Measurements from ENCODE around the gene RALGDS.
"Not testable (repeated sequence)": the region's sequence is repeated elsewhere in the genome, so short reads cannot be mapped to it uniquely, and the experiment has no call there.

RALGDS gene

DNA sequence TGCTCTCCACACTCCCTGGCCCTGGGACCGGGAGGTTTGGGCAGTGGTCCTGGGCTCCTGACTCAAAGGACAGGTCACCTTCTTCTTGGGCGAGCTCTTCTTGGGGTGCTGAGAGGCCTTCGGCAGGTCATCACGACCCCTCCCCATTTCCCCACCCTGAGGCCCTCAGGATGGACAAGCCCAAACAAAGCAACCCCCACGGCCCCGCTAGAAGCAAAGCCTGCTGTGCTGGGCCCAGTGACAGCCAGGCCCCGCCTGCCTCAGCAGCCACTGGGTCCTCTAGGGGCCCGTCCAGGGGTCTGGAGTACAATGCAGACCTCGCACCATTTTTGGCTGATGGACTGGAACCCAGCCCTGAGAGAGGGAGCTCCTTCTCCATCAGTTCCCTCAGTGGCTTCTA lies 37.4 kb downstream of the RALGDS start:
- not testable (repeated sequence) for ATAC-seq, H3K27ac Mint-ChIP-seq, H3K36me3 Mint-ChIP-seq, H3K4me1 Mint-ChIP-seq, H3K4me3 Mint-ChIP-seq, H3K9me3 Mint-ChIP-seq
- H3K27me3 Mint-ChIP-seq, result peaks cover 12% of the 10 kb centered on the region

DNA sequence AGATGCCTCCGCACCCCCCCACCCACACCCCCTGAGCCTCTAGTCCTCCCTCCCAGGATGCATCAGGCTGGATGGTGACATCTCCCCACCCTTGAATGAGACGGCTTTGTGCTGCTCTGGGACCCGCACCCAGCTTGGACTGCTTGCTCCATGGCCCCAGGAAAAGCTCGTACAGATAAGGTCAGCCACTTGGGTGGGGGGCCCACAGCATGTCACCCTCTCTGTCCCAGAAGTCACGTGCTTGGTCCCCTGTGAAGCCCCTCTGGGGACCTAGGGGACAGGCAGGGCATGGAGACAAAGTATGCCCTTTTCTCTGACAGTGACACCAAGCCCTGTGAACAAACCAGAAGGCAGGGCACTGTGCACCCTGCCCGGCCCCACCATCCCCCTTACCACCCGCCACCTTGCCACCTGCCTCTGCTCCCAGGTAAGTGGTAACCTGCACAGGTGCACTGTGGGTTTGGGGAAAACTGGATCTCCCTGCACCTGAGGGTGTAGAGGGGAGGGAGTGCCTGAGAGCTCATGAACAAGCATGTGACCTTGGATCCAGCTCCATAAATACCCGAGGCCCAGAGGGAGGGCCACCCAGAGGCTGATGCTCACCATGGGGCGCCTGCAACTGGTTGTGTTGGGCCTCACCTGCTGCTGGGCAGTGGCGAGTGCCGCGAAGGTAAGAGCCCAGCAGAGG lies 38.9 kb downstream of the RALGDS start:
- not testable (repeated sequence) for H3K27ac Mint-ChIP-seq, H3K4me3 Mint-ChIP-seq, H3K4me1 Mint-ChIP-seq, H3K9me3 Mint-ChIP-seq, ATAC-seq, H3K36me3 Mint-ChIP-seq
- peaks cover 12% of the 10 kb centered on the region for H3K27me3 Mint-ChIP-seq

DNA sequence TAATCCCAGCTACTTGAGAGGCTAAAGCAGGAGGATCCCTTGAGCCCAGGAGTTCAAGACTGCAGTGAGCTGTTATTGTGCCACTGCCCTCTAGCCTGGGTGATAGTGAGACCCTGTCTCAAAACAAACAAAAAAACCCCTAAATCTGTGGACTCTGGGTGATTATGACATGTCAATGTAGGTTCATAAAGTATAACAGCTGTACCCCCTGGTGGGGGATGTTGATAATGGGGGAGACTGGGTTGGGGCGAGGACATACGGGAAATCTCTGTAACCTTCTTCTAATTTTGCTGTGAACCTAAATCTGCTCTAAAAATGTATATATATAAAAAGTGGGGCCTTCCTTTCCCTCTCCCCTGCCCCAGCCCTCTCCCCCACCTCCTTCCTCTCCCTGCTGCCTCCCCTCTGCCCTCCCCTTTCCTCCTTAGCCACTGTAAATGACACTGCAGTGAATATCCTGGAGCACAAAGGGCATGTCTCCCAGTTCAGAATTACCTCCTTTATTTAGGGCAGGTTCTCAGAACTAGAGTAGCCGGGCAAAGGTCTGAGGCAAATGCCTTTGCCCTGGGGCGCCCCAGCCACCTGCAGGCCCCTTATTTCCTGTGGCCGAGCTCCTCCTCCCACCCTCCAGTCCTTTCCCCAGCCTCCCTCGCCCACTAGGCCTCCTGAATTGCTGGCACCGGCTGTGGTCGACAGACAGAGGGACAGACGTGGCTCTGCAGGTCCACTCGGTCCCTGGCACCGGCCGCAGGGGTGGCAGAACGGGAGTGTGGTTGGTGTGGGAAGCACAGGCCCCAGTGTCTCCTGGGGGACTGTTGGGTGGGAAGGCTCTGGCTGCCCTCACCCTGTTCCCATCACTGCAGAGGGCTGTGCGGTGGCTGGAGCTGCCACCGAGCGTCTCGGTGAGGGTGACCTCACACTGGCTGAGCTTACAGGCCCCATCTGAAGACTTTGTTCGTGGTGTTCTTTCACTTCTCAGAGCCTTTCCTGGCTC lies 40.0 kb downstream of the RALGDS start:
- not testable (repeated sequence) for H3K27ac Mint-ChIP-seq, H3K4me1 Mint-ChIP-seq, ATAC-seq, H3K36me3 Mint-ChIP-seq, H3K9me3 Mint-ChIP-seq, H3K4me3 Mint-ChIP-seq
- H3K27me3 Mint-ChIP-seq, result peaks cover 12% of the 10 kb centered on the region

DNA sequence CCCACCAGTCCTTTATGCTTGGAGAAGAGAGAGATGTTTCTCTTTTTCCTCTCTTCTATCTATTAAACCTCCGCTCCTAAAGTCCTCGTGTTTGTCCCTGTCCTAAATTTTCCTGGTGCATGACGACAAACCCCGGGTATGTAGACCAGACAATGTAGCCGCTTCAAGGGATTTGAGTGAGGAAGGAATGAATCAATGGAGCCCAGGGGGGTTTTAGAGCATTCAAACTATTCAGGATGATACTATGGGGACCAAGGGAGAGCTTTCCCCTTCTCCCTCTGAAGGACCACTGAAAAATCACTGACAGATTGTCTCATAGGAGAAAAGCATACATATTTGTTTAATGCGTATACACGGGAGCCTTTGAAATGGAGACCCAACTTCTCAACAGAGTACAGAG lies 40.9 kb downstream of the RALGDS start:
- no peaks in the 10 kb centered on the region for H3K4me1 Mint-ChIP-seq
- no peak overlapping the region for H3K27ac Mint-ChIP-seq
- no peak overlapping the region for H3K4me3 Mint-ChIP-seq
- H3K36me3 Mint-ChIP-seq, result no peaks in the 10 kb centered on the region
- H3K9me3 Mint-ChIP-seq, result no peaks in the 10 kb centered on the region
- peaks cover 12% of the 10 kb centered on the region for H3K27me3 Mint-ChIP-seq
- no peak for ATAC-seq

DNA sequence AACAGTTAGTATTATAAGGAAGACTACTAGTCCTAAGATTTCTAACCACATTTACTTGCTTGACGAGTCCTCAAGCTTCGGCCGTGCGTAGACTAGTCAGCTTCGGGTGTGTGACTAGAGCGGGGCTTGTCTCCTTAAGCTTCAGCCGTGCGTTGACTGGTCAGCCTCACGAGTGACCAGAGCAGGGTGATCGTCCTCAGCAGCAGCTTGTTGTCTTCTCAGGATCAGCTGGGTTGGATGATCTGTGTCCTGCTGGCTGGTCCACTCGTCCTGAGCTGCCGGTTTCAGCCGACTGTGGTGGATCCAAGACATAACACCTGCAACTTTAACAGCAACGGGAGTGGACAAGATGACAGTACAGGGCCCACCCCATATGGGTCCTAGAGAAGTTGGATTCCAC lies 42.6 kb downstream of the RALGDS start:
- no peak overlapping the region for H3K4me3 Mint-ChIP-seq
- H3K4me1 Mint-ChIP-seq, result no peaks in the 10 kb centered on the region
- no peak for ATAC-seq
- H3K9me3 Mint-ChIP-seq, result no peaks in the 10 kb centered on the region
- H3K27me3 Mint-ChIP-seq, result peaks cover 12% of the 10 kb centered on the region
- no peaks in the 10 kb centered on the region for H3K36me3 Mint-ChIP-seq
- H3K27ac Mint-ChIP-seq, result no peak overlapping the region

DNA sequence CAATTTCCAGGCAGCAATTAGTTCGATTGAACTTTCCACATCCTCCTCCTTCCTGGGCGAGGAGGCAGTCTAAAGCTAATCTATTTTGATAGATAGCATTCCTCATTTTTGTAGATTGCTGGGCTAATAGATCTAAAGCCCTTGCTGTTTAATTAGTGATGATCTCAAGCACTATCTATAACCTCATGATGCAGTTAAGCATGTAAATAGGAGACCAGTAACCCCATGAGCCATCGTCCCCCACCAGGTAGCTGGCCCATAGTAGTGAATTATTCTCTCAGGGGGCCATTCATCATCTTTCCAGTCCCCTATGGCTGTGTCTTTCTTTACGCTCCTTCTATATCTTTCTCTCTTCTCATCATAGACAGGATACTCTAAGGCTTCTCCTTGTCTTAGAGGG lies 44.3 kb downstream of the RALGDS start:
- peaks cover 12% of the 10 kb centered on the region for H3K27me3 Mint-ChIP-seq

DNA sequence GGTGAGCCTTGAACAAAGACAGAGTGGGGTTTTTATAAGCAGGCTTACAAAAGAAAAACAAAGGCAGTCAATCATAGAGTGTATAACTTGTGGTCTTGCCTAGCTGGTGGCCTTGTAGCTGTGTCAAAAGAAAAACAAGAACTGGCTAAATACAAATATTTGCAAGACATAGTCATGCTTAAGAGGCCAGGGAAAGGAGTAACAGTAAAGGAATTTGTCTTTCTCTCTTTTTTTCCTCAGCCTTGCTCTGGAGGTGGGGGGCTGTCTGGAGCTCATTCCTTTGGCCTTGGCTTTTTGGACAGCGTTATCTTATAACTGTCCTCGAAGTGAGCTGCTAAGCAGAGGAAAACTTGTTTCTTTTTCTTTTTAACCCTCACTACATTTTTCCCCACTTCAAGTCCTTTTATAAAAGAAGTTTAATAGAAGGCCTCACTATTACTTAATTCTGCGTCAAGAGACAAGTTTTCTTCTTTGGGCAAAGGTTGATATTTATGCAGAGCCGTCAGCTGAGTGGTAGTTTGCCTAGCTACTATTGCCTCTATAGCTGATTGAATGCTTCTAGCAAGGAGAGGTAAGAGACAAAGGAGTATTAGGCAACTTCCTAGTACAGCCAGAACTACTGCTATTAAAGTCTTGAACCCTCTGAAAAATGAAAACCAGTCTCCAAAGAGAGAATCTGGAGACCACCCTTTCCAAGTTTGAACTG lies 45.0 kb downstream of the RALGDS start:
- Mint-ChIP-seq H3K27ac (no peak overlapping the region), H3K9me3 (no peaks in the 10 kb centered on the region), H3K27me3 (peaks cover 12% of the 10 kb centered on the region), H3K4me3 (no peak overlapping the region), H3K4me1 (no peaks in the 10 kb centered on the region), H3K36me3 (no peaks in the 10 kb centered on the region)
- no peak for ATAC-seq

More for the DNA sequence above, 44.3 kb downstream of the RALGDS start:
- Mint-ChIP-seq H3K9me3 (no peaks in the 10 kb centered on the region), H3K4me3 (no peak overlapping the region), H3K27ac (no peak overlapping the region), H3K36me3 (no peaks in the 10 kb centered on the region), H3K4me1 (no peaks in the 10 kb centered on the region)
- ATAC-seq, result no peak

DNA sequence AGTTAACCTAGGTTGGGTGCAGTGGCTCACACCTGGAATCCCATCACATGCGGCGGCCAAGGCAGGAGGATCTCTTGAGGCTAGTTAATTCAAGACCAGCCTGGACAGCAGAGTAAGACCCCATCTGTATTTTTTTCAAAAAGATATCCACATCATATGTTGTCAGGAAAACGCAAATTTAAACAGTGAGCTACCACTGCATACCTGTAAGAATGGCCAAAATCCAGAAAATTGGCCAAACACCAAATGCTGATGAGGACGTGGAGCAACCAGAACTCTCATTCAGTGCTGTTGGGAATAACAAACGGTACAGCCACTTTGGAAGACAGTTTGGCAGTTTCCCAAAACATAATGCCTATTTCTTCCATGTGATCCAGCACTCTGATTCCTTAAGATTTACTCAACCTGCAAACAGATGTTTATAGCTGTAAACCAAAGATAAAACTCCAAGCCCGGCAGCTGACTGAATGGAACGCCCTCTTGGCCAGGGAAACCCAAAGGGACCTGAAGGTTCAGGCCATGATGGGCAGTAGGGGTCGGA lies 46.9 kb downstream of the RALGDS start:
- H3K27me3 Mint-ChIP-seq, result no peaks in the 10 kb centered on the region
- H3K36me3 Mint-ChIP-seq, result no peaks in the 10 kb centered on the region
- no peaks in the 10 kb centered on the region for H3K9me3 Mint-ChIP-seq
- H3K4me1 Mint-ChIP-seq, result no peaks in the 10 kb centered on the region
- no peak overlapping the region for H3K4me3 Mint-ChIP-seq
- ATAC-seq, result no peak
- H3K27ac Mint-ChIP-seq, result no peak overlapping the region

DNA sequence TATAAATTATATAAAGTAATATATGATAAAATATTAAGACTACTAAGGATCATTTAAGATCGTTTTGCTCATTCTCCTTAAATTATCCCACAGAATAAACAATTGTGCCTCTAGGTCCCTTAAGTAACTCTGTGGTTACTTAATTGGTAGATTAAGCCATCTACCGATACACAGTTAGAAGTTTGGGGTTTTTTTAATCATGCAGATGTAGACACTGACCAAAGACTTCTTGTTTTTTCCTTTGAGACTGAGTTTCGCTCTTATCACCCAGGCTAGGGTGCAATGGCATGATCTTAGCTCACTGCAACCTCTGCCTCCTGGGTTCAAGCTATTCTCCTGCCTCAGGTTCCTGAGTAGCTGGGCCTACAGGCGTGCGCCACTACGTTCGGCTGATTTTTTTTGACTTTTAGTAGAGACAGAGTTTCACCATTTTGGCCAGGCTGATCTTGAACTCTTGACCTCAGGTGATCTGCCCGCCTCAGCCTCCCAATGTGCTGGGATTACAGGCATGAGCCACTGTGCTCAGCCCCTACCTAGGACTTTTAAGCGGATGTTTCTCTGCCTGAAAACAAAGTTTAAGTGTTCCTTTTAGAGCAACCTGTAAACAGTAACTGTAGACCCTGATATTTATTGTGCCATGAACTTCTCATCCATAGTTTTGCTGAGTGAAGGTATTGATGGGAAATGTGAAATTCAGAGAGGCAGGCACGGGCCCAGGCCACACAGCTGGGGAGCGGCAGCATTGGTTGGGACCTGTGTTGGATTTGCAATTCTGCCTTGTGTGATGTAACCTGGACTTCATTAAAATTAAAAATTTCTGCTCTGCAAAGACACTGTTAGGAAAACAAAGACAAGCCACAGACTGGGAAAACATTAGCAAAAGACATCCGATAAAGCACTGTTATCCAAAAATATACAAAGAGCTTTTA lies 47.7 kb downstream of the RALGDS start:
- ATAC-seq, result no peak
- H3K36me3 Mint-ChIP-seq, result no peaks in the 10 kb centered on the region
- H3K9me3 Mint-ChIP-seq, result no peaks in the 10 kb centered on the region
- no peaks in the 10 kb centered on the region for H3K4me1 Mint-ChIP-seq
- no peak overlapping the region for H3K27ac Mint-ChIP-seq
- H3K4me3 Mint-ChIP-seq, result no peak overlapping the region
- H3K27me3 Mint-ChIP-seq, result no peaks in the 10 kb centered on the region

DNA sequence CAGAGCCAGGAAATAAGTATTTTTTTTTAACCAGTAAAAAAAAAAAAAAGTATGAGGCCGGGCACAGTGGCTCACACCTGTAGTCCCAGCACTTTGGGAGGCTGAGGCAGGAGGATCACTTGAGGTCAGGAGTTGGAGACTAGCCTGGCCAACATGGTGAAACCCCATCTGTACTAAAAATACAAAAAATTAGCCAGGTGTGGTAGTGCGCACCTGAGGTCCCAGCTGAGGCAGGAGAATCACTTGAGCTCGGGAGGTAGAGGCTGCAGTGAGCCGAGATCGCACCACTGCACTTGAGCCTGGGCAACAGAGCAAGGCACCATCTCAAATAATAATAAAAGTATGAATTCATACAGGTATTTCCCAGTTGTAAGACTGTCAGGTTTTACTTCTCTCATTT lies 48.8 kb downstream of the RALGDS start:
- not testable (repeated sequence) for H3K4me3 Mint-ChIP-seq, H3K27me3 Mint-ChIP-seq, H3K36me3 Mint-ChIP-seq, H3K4me1 Mint-ChIP-seq, H3K9me3 Mint-ChIP-seq, ATAC-seq, H3K27ac Mint-ChIP-seq

DNA sequence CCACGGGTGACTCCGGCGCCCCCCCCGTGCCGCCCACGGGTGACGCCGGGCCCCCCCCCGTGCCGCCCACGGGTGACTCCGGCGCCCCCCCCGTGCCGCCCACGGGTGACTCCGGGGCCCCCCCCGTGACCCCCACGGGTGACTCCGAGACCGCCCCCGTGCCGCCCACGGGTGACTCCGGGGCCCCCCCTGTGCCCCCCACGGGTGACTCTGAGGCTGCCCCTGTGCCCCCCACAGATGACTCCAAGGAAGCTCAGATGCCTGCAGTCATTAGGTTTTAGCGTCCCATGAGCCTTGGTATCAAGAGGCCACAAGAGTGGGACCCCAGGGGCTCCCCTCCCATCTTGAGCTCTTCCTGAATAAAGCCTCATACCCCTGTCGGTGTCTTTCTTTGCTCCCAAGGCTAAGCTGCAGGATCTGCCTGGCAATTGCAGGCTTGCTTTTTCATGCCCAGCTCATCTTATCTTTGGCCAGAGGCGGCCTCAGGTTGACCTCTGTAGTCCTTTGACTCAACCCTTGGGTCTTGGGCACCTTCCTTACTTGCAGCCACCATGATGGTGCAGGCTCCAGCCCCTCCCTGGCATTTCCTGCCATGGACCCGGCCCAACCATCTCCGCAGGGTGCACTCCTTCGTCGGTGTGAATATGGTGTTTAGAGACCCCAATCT lies 49.4 kb downstream of the RALGDS start:
- H3K27ac Mint-ChIP-seq, result no peak overlapping the region
- ATAC-seq, result no peak
- no peaks in the 10 kb centered on the region for H3K9me3 Mint-ChIP-seq
- no peaks in the 10 kb centered on the region for H3K36me3 Mint-ChIP-seq
- no peaks in the 10 kb centered on the region for H3K4me1 Mint-ChIP-seq
- H3K4me3 Mint-ChIP-seq, result no peak overlapping the region
- H3K27me3 Mint-ChIP-seq, result no peaks in the 10 kb centered on the region

DNA sequence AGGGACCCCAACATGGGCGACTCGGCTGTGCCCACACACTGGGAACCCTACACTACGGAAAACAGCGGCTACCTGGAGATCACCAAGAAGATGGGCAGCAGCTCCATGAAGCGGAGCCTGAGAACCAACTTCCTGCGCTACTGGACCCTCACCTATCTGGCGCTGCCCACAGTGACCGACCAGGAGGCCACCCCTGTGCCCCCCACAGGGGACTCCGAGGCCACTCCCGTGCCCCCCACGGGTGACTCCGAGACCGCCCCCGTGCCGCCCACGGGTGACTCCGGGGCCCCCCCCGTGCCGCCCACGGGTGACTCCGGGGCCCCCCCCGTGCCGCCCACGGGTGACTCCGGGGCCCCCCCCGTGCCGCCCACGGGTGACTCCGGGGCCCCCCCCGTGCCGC lies 50.1 kb downstream of the RALGDS start:
- H3K4me1 Mint-ChIP-seq, H3K36me3 Mint-ChIP-seq, H3K9me3 Mint-ChIP-seq, H3K27ac Mint-ChIP-seq, H3K27me3 Mint-ChIP-seq, H3K4me3 Mint-ChIP-seq, ATAC-seq: not testable (repeated sequence)

DNA sequence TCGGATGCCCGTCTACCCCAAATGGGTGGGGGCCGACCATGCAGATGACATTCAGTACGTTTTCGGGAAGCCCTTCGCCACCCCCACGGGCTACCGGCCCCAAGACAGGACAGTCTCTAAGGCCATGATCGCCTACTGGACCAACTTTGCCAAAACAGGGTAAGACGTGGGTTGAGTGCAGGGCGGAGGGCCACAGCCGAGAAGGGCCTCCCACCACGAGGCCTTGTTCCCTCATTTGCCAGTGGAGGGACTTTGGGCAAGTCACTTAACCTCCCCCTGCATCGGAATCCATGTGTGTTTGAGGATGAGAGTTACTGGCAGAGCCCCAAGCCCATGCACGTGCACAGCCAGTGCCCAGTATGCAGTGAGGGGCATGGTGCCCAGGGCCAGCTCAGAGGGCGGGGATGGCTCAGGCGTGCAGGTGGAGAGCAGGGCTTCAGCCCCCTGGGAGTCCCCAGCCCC lies 50.5 kb downstream of the RALGDS start:
- not testable (repeated sequence) for H3K9me3 Mint-ChIP-seq, H3K36me3 Mint-ChIP-seq, H3K4me3 Mint-ChIP-seq, H3K4me1 Mint-ChIP-seq, H3K27me3 Mint-ChIP-seq, H3K27ac Mint-ChIP-seq
- ATAC-seq, result peak; percentile 17

DNA sequence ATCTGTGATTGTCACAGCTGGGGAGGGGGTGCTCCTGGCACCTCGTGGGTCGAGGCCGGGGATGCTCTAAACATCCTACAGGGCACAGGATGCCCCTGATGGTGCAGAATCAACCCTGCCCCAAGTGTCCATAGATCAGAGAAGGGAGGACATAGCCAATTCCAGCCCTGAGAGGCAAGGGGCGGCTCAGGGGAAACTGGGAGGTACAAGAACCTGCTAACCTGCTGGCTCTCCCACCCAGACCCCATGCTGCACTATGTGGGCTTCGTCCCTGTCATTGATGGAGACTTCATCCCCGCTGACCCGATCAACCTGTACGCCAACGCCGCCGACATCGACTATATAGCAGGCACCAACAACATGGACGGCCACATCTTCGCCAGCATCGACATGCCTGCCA lies 52.6 kb downstream of the RALGDS start:
- not testable (repeated sequence) for H3K36me3 Mint-ChIP-seq, ATAC-seq, H3K9me3 Mint-ChIP-seq, H3K4me1 Mint-ChIP-seq, H3K27ac Mint-ChIP-seq, H3K4me3 Mint-ChIP-seq, H3K27me3 Mint-ChIP-seq

All from stimulated activated memory B cell treated with anti-CD40 and anti-IgM and Interleukin-4, amounts not matched to agents 10 μg/mL and 1 μg/mL and 100 μg/mL, for 72 hours (primary cell).